Neuronal stem cell (in vitro differentiated cells): ENCODE measurements around the gene ADAD2.

Source experiments
- DNase-seq: peaks from one replicate; pipeline ENCODE4 v3.0.0-alpha.2; 2013; ENCODE audit warnings: low spot score
- H2AFZ ChIP-seq: one replicate; pipeline ENCODE4 v1.6.1; 2013; ENCODE audit warnings: mild to moderate bottlenecking, low read length, inconsistent platforms
- H2AK5ac ChIP-seq: 2 replicates; pipeline ENCODE4 v1.6.1; 2013; ENCODE audit warnings: low read depth, mild to moderate bottlenecking, inconsistent platforms, low read length, moderate library complexity, mixed read lengths
- H2BK120ac ChIP-seq: 2 replicates; pipeline ENCODE4 v1.6.1; 2013; ENCODE audit warnings: low read depth, mild to moderate bottlenecking, inconsistent platforms, low read length, moderate library complexity, mixed read lengths
- H2BK12ac ChIP-seq: one replicate; pipeline ENCODE4 v1.6.1; 2013; ENCODE audit warnings: low read length, inconsistent platforms
- H2BK15ac ChIP-seq: 2 replicates; pipeline ENCODE4 v1.6.1; 2013; ENCODE audit warnings: mild to moderate bottlenecking, low read length, inconsistent platforms, mixed read lengths
- H2BK5ac ChIP-seq: one replicate; pipeline ENCODE4 v1.6.1; 2013; ENCODE audit warnings: inconsistent platforms, mild to moderate bottlenecking, low read length, moderate library complexity
- H3K14ac ChIP-seq: one replicate; pipeline ENCODE4 v1.6.1; 2013; ENCODE audit warnings: low read length, inconsistent platforms
- H3K18ac ChIP-seq: 2 replicates; pipeline ENCODE4 v1.6.1; 2013; ENCODE audit warnings: low read length, inconsistent platforms
- H3K23ac ChIP-seq: 2 replicates; pipeline ENCODE4 v1.6.1; 2013; ENCODE audit warnings: low read depth, mild to moderate bottlenecking, mixed read lengths, low read length, inconsistent platforms; ENCODE audit not compliant: poor library complexity
- H3K27ac ChIP-seq: replicated peaks from 3 replicates; pipeline ENCODE4 v1.5.1; 2013; ENCODE audit warnings: low read length, inconsistent platforms
- H3K27me3 ChIP-seq, 3 experiments: 2 replicates each; pipeline ENCODE4 v1.6.1; 2013; ENCODE audit warnings: low read length in 3 of 3, mild to moderate bottlenecking in 2 of 3, inconsistent platforms in 1 of 3, low read depth in 1 of 3, mixed read lengths in 1 of 3, moderate library complexity in 1 of 3; ENCODE audit not compliant: control insufficient read depth in 3 of 3, insufficient read depth in 3 of 3
- H3K36me3 ChIP-seq, 2 donors: replicated peaks in 1 of 2; 2 replicates each; pipeline ENCODE4 v1.6.1; 2013; ENCODE audit warnings: low read length in 2 of 2; ENCODE audit not compliant: control insufficient read depth in 2 of 2, insufficient read depth in 2 of 2
- H3K4ac ChIP-seq: 2 replicates; pipeline ENCODE4 v1.6.1; 2013; ENCODE audit warnings: inconsistent platforms, mild to moderate bottlenecking, low read length, moderate library complexity
- H3K4me1 ChIP-seq, 2 donors: 1 replicate in 1 of 2; 2 replicates in 1 of 2; pipeline ENCODE4 v1.6.1; 2013; ENCODE audit warnings: low read length in 2 of 2, low read depth in 1 of 2; ENCODE audit not compliant: control insufficient read depth in 2 of 2, insufficient read depth in 1 of 2
- H3K4me2 ChIP-seq: one replicate; pipeline ENCODE4 v1.6.1; 2013; ENCODE audit warnings: mild to moderate bottlenecking, low read length, inconsistent platforms; ENCODE audit not compliant: insufficient read depth, poor library complexity, severe bottlenecking
- H3K4me3 ChIP-seq, 2 donors: 2 replicates each; pipeline ENCODE4 v1.5.1; 2013; ENCODE audit warnings: low read length in 2 of 2, mild to moderate bottlenecking in 2 of 2, inconsistent platforms in 1 of 2, moderate library complexity in 1 of 2
- H3K79me1 ChIP-seq: one replicate; pipeline ENCODE4 v1.6.1; 2013; ENCODE audit warnings: low read depth, mild to moderate bottlenecking, inconsistent platforms, low read length, moderate library complexity
- H3K9ac ChIP-seq: one replicate; pipeline ENCODE4 v1.6.1; 2013; ENCODE audit warnings: mild to moderate bottlenecking, low read depth, low read length, inconsistent platforms; ENCODE audit not compliant: poor library complexity
- H3K9me3 ChIP-seq, 2 donors: replicated peaks in 1 of 2; 2 replicates each; pipeline versions ENCODE3 to v1.6.1; 2013; ENCODE audit warnings: low read length in 2 of 2, mild to moderate bottlenecking in 2 of 2, inconsistent platforms in 1 of 2, low read depth in 1 of 2, mixed read lengths in 1 of 2, moderate library complexity in 1 of 2; ENCODE audit not compliant: control insufficient read depth in 2 of 2, insufficient read depth in 1 of 2
- H4K8ac ChIP-seq: one replicate; pipeline ENCODE4 v1.6.1; 2013; ENCODE audit warnings: low read depth, mild to moderate bottlenecking, inconsistent platforms, low read length, moderate library complexity
- H4K91ac ChIP-seq: one replicate; pipeline ENCODE4 v1.6.1; 2013; ENCODE audit warnings: low read length, low read depth, mild to moderate bottlenecking, inconsistent platforms; ENCODE audit not compliant: poor library complexity
- WGBS, 2 donors: extraction: QIAGEN DNeasy Blood & Tissue Kit; methylation state at CpG; one replicate each; pipeline ENCODE4 v1.1.7; 2013; ENCODE audit warnings: missing lambda C conversion rate in 2 of 2, mixed read lengths in 1 of 2; ENCODE audit not compliant: insufficient read length in 2 of 2, insufficient replicate concordance in 1 of 2; ENCODE audit errors: extremely low coverage in 2 of 2; 5-methylcytosine and 5-hydroxymethylcytosine counted together

ADAD2 gene

DNA sequence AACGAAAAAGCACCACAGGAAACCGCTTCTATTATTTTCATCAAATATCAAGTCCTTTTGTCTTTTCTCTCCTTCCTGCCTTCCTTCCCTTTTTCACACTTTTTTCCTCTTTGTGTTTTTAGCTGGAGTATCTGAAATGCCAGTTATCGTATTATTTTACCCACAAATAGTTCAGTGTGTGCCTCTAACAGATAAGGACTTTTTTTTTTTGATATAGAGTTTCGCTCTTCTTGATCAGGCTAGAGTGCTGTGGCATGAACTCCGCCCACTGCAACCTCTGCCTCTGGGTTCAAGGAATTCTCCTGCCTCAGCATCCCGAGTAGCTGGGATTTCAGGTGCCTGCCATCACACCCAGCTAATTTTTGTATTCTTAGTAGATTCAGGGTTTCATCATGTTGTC, 35.2 kb upstream of the ADAD2 start:
- Histone ChIP-seq H3K18ac (no peak overlapping the region), H3K79me1 (no peaks in the 10 kb centered on the region), H3K9ac (no peak overlapping the region), H2BK5ac (no peak overlapping the region), H3K4me1 (no peaks in the 10 kb centered on the region), H3K23ac (no peak overlapping the region), H3K36me3 (no peaks in the 10 kb centered on the region), H4K8ac (no peak overlapping the region), H2BK15ac (no peak overlapping the region), H3K27me3 (peaks cover 0 to 36% (median 0%) of the 10 kb centered on the region in 3 experiments), H2BK12ac (no peak overlapping the region), H3K14ac (no peak overlapping the region), H2AK5ac (no peak overlapping the region), H4K91ac (no peak overlapping the region), H2BK120ac (no peak overlapping the region), H3K9me3 (no peaks in the 10 kb centered on the region), H2AFZ (no peak overlapping the region), H3K4me3 (no peak overlapping the region), H3K4me2 (no peak overlapping the region), H3K27ac (no peak overlapping the region), H3K4ac (no peak overlapping the region)
- no peak for DNase-seq
- no CpG with 5 or more reads among the region's 6 CpGs for WGBS, 2 donors

GRCh38 chr16:84156342-84156784, 34.6 kb upstream of the ADAD2 start:
- no peak overlapping the region for H2AFZ ChIP-seq
- no peak overlapping the region for H2AK5ac ChIP-seq
- no peak overlapping the region for H3K23ac ChIP-seq
- H3K4ac ChIP-seq: no peak overlapping the region
- no peaks in the 10 kb centered on the region for H3K9me3 ChIP-seq
- no peaks in the 10 kb centered on the region for H3K4me1 ChIP-seq
- H4K91ac ChIP-seq: no peak overlapping the region
- peaks cover 0 to 34% (median 0%) of the 10 kb centered on the region in 3 experiments for H3K27me3 ChIP-seq
- no peak overlapping the region for H3K4me3 ChIP-seq
- no peaks in the 10 kb centered on the region for H3K79me1 ChIP-seq
- H2BK120ac ChIP-seq: no peak overlapping the region
- no peaks in the 10 kb centered on the region for H3K36me3 ChIP-seq
- no peak overlapping the region for H2BK12ac ChIP-seq
- no peak for DNase-seq
- H3K14ac ChIP-seq: no peak overlapping the region
- H3K9ac ChIP-seq: no peak overlapping the region
- H4K8ac ChIP-seq: no peak overlapping the region
- no peak overlapping the region for H3K18ac ChIP-seq
- H3K27ac ChIP-seq: no peak overlapping the region
- WGBS, 2 donors: no CpG with 5 or more reads among the region's 5 CpGs
- no peak overlapping the region for H3K4me2 ChIP-seq
- no peak overlapping the region for H2BK5ac ChIP-seq
- H2BK15ac ChIP-seq: no peak overlapping the region

GRCh38 chr16:84159007-84159406, 31.9 kb upstream of the ADAD2 start:
- Histone ChIP-seq H2BK120ac (no peak overlapping the region), H3K4me3 (no peak overlapping the region), H3K14ac (no peak overlapping the region), H3K36me3 (no peaks in the 10 kb centered on the region), H3K27me3 (peaks cover 0 to 27% (median 0%) of the 10 kb centered on the region in 3 experiments), H3K27ac (no peak overlapping the region), H4K8ac (no peak overlapping the region), H3K23ac (no peak overlapping the region), H3K4ac (no peak overlapping the region), H2AFZ (peak overlapping the region; percentile 65), H4K91ac (no peak overlapping the region), H3K9me3 (no peaks in the 10 kb centered on the region), H2BK12ac (no peak overlapping the region), H3K4me1 (no peaks in the 10 kb centered on the region), H3K4me2 (no peak overlapping the region), H2BK15ac (no peak overlapping the region), H3K9ac (no peak overlapping the region), H3K18ac (no peak overlapping the region), H2BK5ac (no peak overlapping the region), H2AK5ac (no peak overlapping the region), H3K79me1 (no peaks in the 10 kb centered on the region)
- WGBS, 2 donors: no CpG with 5 or more reads among the region's 9 CpGs
- no peak for DNase-seq

- Histone ChIP-seq H2BK12ac (no peak overlapping the region), H4K8ac (no peak overlapping the region), H3K14ac (no peak overlapping the region), H3K79me1 (no peaks in the 10 kb centered on the region), H3K18ac (no peak overlapping the region), H4K91ac (no peak overlapping the region), H3K9me3 (no peaks in the 10 kb centered on the region), H2BK15ac (no peak overlapping the region), H2AK5ac (no peak overlapping the region), H2BK120ac (no peak overlapping the region), H3K4me1 (no peaks in the 10 kb centered on the region), H3K9ac (no peak overlapping the region), H3K27me3 (peaks cover 0 to 32% (median 0%) of the 10 kb centered on the region in 3 experiments), H3K4me2 (no peak overlapping the region), H2AFZ (no peak overlapping the region), H3K23ac (no peak overlapping the region), H3K36me3 (no peaks in the 10 kb centered on the region), H3K27ac (no peak overlapping the region), H3K4ac (no peak overlapping the region), H2BK5ac (no peak overlapping the region), H3K4me3 (no peak overlapping the region)
- no CpG with 5 or more reads among the region's 1 CpG for WGBS, 2 donors
- DNase-seq: no peak
These were observed 31.2 kb upstream of the ADAD2 start for GRCh38 chr16:84159800-84160199.
